Nephron (organoid): ENCODE data around the gene AGAP1.
"Not testable (repeated sequence)": the region's sequence is repeated elsewhere in the genome, so short reads cannot be mapped to it uniquely, and the experiment has no call there.

ENCODE experiments used
- H3K27ac Mint-ChIP-seq, 3 experiments: 2 replicates each; pipeline ENCODE4 v1.8.0; 2020; ENCODE audit warnings: mixed read lengths in 3 of 3, mild to moderate bottlenecking in 2 of 3, moderate library complexity in 1 of 3
- H3K27me3 Mint-ChIP-seq: 2 replicates; pipeline ENCODE4 v1.8.0; 2021; ENCODE audit warnings: low read depth, mild to moderate bottlenecking, moderate library complexity, mixed read lengths
- H3K36me3 Mint-ChIP-seq: 2 replicates; pipeline ENCODE4 v1.8.0; 2020; ENCODE audit warnings: low read depth, mixed read lengths
- H3K4me1 Mint-ChIP-seq: 2 replicates; pipeline ENCODE4 v1.8.0; 2020; ENCODE audit warnings: mixed read lengths
- H3K4me3 Mint-ChIP-seq, 3 experiments: 2 replicates each; pipeline ENCODE4 v1.8.0; 2020; ENCODE audit warnings: mild to moderate bottlenecking in 3 of 3, mixed read lengths in 3 of 3, moderate library complexity in 2 of 3
- H3K9me3 Mint-ChIP-seq: 2 replicates; pipeline ENCODE4 v1.8.0; 2020; ENCODE audit warnings: mixed read lengths
- TF ChIP-seq, protein P1 (sequence below), 3 experiments: fragments of 200-600 bp; sonication (generic); IDR thresholded peaks; one replicate each; pipeline ENCODE4 v1.5.0; 2021; ENCODE audit warnings: antibody characterized with exemption in 3 of 3; ENCODE audit not compliant: unreplicated experiment in 3 of 3

AGAP1 gene

DNA sequence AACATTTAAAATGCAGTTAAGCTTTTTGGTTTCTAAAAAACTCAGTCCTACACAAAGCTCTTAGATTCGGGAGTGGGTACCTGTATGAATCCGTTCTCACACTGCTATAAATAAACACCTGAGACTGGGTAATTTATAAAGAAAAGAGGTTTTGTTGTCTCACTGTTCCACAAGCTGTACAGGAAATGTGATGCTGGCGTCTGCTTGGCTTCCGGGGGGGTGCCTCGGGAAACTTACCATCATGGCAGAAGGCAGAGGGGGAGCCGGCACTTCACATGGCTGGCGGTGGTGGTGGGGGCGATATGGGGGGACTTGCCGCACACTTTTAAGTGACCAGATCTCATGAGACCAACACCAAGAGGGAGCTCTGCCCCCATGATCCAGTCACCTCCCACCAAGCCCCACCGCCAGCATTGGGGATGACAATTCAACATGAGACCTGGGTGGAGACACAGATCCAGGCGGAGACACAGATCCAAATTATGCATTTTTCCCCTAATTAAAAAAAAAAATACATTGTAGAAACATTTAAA lies 451.8 kb downstream of the AGAP1 start:
- Mint-ChIP-seq H3K27me3 (peaks cover 5% of the 10 kb centered on the region), H3K9me3 (no peaks in the 10 kb centered on the region), H3K4me1 (peaks cover 18% of the 10 kb centered on the region), H3K27ac (no peak overlapping the region), H3K4me3 (no peak overlapping the region), H3K36me3 (peaks cover 1% of the 10 kb centered on the region)
- TF ChIP-seq, protein P1, sequence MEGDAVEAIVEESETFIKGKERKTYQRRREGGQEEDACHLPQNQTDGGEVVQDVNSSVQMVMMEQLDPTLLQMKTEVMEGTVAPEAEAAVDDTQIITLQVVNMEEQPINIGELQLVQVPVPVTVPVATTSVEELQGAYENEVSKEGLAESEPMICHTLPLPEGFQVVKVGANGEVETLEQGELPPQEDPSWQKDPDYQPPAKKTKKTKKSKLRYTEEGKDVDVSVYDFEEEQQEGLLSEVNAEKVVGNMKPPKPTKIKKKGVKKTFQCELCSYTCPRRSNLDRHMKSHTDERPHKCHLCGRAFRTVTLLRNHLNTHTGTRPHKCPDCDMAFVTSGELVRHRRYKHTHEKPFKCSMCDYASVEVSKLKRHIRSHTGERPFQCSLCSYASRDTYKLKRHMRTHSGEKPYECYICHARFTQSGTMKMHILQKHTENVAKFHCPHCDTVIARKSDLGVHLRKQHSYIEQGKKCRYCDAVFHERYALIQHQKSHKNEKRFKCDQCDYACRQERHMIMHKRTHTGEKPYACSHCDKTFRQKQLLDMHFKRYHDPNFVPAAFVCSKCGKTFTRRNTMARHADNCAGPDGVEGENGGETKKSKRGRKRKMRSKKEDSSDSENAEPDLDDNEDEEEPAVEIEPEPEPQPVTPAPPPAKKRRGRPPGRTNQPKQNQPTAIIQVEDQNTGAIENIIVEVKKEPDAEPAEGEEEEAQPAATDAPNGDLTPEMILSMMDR (IDR thresholded peaks at IDR 0.05; ENCODE audit: unreplicated experiment in 3 of 3): no peak

DNA sequence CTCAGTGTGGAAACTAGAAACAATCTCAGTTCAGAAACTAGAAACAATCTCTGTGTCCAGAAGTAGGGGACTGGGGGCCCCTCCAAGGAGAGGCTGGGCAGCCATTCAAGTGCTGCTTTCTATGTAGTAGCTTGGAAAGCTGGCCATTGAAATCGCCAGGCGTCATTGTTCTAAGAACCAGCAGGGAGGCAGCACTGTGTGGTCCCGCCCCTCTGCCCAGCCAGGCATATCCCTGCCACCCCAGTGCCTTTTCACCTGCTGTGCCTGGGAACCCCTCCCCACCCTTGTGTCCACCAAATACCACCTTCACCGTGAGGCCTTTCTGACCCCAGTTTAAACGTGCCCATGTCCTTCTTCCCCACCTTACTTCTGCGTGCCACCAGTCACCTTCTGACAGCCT lies 452.7 kb downstream of the AGAP1 start:
- Mint-ChIP-seq H3K9me3 (no peaks in the 10 kb centered on the region), H3K27me3 (peaks cover 5% of the 10 kb centered on the region), H3K36me3 (no peaks in the 10 kb centered on the region), H3K27ac (no peak overlapping the region), H3K4me1 (peaks cover 18% of the 10 kb centered on the region), H3K4me3 (no peak overlapping the region)
- TF ChIP-seq, protein P1 (IDR thresholded peaks at IDR 0.05; ENCODE audit: unreplicated experiment in 3 of 3): no peak

DNA sequence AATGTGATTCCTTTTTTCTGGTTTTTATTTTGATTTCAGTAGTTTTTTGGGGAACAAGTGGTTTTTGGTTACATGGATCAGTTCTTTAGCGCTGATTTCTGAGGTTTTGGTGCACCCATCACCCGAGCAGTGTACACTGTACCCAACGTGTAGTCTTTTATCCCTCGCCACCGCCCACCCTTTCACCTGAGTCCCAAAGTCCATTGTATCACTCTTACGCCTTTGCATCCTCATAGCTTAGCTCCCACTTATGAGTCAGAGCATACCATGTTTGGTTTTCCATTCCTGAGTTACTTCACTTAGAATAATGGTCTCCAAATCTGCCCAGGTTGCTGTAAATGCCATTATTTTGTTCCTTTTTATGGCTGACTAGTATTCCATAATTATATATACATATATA lies 453.2 kb downstream of the AGAP1 start:
- not testable (repeated sequence) for H3K4me3 Mint-ChIP-seq, H3K27ac Mint-ChIP-seq, H3K36me3 Mint-ChIP-seq, H3K27me3 Mint-ChIP-seq, H3K9me3 Mint-ChIP-seq
- H3K4me1 Mint-ChIP-seq: peaks cover 18% of the 10 kb centered on the region

DNA sequence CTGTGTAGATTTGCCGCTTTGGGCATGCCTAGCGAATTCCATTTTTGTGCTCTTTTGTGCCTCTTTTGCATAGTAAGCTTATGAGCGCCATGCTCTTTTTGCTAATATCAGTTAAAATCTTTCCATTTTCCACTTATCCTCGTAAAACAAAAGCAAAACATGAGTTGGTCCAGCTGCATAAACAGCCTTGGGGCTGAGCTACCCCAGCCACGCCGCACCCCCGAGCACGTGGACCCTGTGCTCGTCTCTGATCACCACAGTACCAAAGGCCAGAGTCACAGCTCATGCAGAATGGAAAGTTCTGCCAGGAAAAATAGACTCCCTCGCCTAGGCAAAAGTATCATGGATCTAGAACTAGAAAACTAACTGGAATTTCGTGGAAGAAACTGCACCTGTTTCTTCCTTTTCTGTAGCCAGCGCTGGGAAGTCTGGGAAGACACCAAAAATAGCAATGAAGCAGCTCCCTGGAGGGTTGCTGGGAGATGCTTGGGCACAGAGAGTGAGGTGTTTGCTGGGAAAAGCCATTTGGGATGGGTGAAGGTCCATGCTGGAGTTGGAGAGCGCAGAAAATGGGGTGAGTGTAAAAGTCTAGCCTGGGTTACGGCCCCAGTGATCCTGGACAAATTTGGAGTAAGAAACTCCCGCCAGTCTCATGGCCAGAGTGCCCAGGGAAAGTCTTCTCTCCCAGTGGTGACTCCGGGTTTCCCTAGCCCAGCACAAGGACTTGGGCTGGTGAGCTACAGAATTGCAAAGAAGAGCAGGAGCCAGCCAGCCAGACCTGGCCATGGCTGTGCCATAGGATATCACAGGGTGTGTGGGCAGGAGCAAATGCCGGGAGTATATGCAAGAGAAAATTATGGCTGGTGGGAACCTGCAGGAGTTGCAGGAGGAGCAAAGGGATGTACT lies 456.0 kb downstream of the AGAP1 start:
- Mint-ChIP-seq H3K36me3 (no peaks in the 10 kb centered on the region), H3K4me3 (no peak overlapping the region)
- TF ChIP-seq, protein P1 (IDR thresholded peaks at IDR 0.05; ENCODE audit: unreplicated experiment in 3 of 3): no peak

DNA sequence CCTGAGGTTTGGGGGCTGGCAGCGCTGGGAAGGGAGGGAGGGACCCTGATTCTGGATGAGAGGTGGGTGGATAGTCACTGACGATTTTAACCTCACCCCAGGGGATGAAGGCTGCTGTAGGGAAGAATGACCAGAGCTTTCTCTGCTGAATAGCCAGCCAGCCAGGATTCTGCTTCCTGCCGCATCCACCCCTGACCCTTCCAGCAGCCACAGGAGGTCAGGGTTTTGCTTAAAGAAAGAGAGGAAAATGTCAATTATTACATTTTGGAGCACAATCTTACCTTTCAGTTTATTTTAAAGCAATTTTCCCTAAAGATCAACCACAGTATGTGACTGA lies 456.6 kb downstream of the AGAP1 start:
- TF ChIP-seq, protein P1 (IDR thresholded peaks at IDR 0.05; ENCODE audit: unreplicated experiment in 3 of 3): no peak
- Mint-ChIP-seq H3K4me3 (no peak overlapping the region), H3K4me1 (peaks cover 12% of the 10 kb centered on the region), H3K9me3 (no peaks in the 10 kb centered on the region), H3K27me3 (peaks cover 5% of the 10 kb centered on the region), H3K36me3 (no peaks in the 10 kb centered on the region), H3K27ac (no peak overlapping the region)

More for the DNA sequence above, 456.0 kb downstream of the AGAP1 start:
- Mint-ChIP-seq H3K27me3 (peaks cover 5% of the 10 kb centered on the region), H3K4me1 (peaks cover 12% of the 10 kb centered on the region), H3K27ac (no peak overlapping the region), H3K9me3 (no peaks in the 10 kb centered on the region)

DNA sequence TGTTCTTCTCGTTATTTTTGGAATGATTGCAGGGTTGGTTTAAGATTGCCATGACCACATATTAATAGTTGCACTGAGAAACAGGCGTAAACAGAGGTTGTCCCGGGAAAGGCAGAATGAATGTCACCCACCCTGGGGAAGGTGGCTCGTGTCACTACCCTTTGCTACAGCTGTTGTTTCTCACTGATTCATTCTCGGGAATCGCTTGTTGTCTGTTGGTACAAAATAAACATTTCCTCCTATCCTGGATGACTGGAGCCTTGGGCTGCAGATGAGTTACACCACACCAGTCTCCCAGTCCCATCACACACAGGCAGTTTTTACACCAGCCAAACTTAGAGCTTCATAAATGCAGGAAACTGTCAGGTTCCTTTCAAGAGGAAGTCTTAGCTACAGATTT lies 457.6 kb downstream of the AGAP1 start:
- H3K27me3 Mint-ChIP-seq: peaks cover 5% of the 10 kb centered on the region
- H3K36me3 Mint-ChIP-seq: no peaks in the 10 kb centered on the region
- H3K27ac Mint-ChIP-seq: no peak overlapping the region
- no peaks in the 10 kb centered on the region for H3K9me3 Mint-ChIP-seq
- H3K4me3 Mint-ChIP-seq: no peak overlapping the region
- peaks cover 12% of the 10 kb centered on the region for H3K4me1 Mint-ChIP-seq
- TF ChIP-seq, protein P1 (IDR thresholded peaks at IDR 0.05; ENCODE audit: unreplicated experiment in 3 of 3): no peak
